ENCODE results near the gene THBS4.

DNA sequence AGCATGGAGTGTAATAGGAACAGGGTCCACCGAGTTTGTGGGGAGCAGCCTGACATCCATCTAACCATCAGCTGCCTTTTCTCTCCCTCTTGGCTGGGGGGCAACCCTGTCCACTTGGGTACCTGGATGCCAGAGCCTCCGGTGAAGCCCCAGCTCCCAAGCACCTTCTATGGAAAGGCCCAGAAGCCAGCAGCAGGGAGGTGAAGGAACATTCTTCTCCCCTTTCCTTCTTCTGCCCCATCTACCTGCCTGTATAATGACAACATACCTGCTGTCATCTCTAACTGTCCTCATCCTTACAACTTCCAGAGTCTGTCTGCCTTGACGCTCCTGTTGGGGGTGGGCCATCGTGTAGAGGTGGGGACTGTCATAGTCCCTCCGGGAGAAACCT lies 33.1 kb downstream of the THBS4 start:
- TF ChIP-seq, protein P1, sequence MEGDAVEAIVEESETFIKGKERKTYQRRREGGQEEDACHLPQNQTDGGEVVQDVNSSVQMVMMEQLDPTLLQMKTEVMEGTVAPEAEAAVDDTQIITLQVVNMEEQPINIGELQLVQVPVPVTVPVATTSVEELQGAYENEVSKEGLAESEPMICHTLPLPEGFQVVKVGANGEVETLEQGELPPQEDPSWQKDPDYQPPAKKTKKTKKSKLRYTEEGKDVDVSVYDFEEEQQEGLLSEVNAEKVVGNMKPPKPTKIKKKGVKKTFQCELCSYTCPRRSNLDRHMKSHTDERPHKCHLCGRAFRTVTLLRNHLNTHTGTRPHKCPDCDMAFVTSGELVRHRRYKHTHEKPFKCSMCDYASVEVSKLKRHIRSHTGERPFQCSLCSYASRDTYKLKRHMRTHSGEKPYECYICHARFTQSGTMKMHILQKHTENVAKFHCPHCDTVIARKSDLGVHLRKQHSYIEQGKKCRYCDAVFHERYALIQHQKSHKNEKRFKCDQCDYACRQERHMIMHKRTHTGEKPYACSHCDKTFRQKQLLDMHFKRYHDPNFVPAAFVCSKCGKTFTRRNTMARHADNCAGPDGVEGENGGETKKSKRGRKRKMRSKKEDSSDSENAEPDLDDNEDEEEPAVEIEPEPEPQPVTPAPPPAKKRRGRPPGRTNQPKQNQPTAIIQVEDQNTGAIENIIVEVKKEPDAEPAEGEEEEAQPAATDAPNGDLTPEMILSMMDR (conservative IDR thresholded peaks at IDR 0.05) = no peak
- TF ChIP-seq EZH2 (IDR thresholded peaks at IDR 0.05; ENCODE audit: low read depth) = no peak
